ENCODE data around the gene ANO10.
A peak's percentile ranks its signal among the peaks of the same experiment; 100 is the strongest.

The ANO10 gene

GRCh38 chr3:43641306-43642114 is 19.7 kb upstream of the ANO10 start:
- no peak for TF ChIP-seq JUND (IDR thresholded peaks at IDR 0.05; ENCODE audit: low read depth)
- in situ Hi-C loops (cut with HindIII; ENCODE audit: low pct_unique_long_range_greater_than_20kb, low sequenced_read_pairs) = no loop called here
- no peak for DNase-seq (ENCODE audit: low read depth in 1 of 2, low spot score in 1 of 2)

- DNase-seq (ENCODE audit: low read depth in 1 of 2, low spot score in 1 of 2) = no peak
- TF ChIP-seq JUND (IDR thresholded peaks at IDR 0.05; ENCODE audit: low read depth) = no peak
- in situ Hi-C loops (cut with HindIII; ENCODE audit: low pct_unique_long_range_greater_than_20kb, low sequenced_read_pairs) = no loop called here
These were observed 18.9 kb upstream of the ANO10 start for GRCh38 chr3:43640681-43641080.

GRCh38 chr3:43638594-43639447 is 17.0 kb upstream of the ANO10 start:
- TF ChIP-seq JUND (IDR thresholded peaks at IDR 0.05; ENCODE audit: low read depth) = no peak
- in situ Hi-C loops (cut with HindIII; ENCODE audit: low pct_unique_long_range_greater_than_20kb, low sequenced_read_pairs) = no loop called here
- peak in 1 of 2 experiments; percentile 83 for DNase-seq (ENCODE audit: low read depth in 1 of 2, low spot score in 1 of 2)

GRCh38 chr3:43637702-43638101 is 15.9 kb upstream of the ANO10 start:
- in situ Hi-C loops (cut with HindIII; ENCODE audit: low pct_unique_long_range_greater_than_20kb, low sequenced_read_pairs) = no loop called here

GRCh38 chr3:43632986-43633385 is 11.2 kb upstream of the ANO10 start:
- no peak for DNase-seq (ENCODE audit: low read depth in 1 of 2, low spot score in 1 of 2)
- in situ Hi-C loops (cut with HindIII; ENCODE audit: low pct_unique_long_range_greater_than_20kb, low sequenced_read_pairs) = no loop called here
- no peak for TF ChIP-seq JUND (IDR thresholded peaks at IDR 0.05; ENCODE audit: low read depth)

More at GRCh38 chr3:43637702-43638101, 15.9 kb upstream of the ANO10 start:
- no peak for TF ChIP-seq JUND (IDR thresholded peaks at IDR 0.05; ENCODE audit: low read depth)
- DNase-seq (ENCODE audit: low read depth in 1 of 2, low spot score in 1 of 2) = no peak

GRCh38 chr3:43632269-43632733 is 10.5 kb upstream of the ANO10 start:
- no peak for TF ChIP-seq JUND (IDR thresholded peaks at IDR 0.05; ENCODE audit: low read depth)
- in situ Hi-C loops (cut with HindIII; ENCODE audit: low pct_unique_long_range_greater_than_20kb, low sequenced_read_pairs) = no loop called here
- DNase-seq (ENCODE audit: low read depth in 1 of 2, low spot score in 1 of 2) = peak in 1 of 2 experiments; percentile 35

- DNase-seq (ENCODE audit: low read depth in 1 of 2, low spot score in 1 of 2) = no peak
- in situ Hi-C loops (cut with HindIII; ENCODE audit: low pct_unique_long_range_greater_than_20kb, low sequenced_read_pairs) = no loop called here
- TF ChIP-seq JUND (IDR thresholded peaks at IDR 0.05; ENCODE audit: low read depth) = no peak
These were observed 7.9 kb upstream of the ANO10 start for GRCh38 chr3:43629741-43630140.

GRCh38 chr3:43629257-43629656 is 7.4 kb upstream of the ANO10 start:
- DNase-seq (ENCODE audit: low read depth in 1 of 2, low spot score in 1 of 2) = no peak
- in situ Hi-C loops (cut with HindIII; ENCODE audit: low pct_unique_long_range_greater_than_20kb, low sequenced_read_pairs) = no loop called here
- TF ChIP-seq JUND (IDR thresholded peaks at IDR 0.05; ENCODE audit: low read depth) = no peak

- in situ Hi-C loops (cut with HindIII; ENCODE audit: low pct_unique_long_range_greater_than_20kb, low sequenced_read_pairs) = no loop called here
- DNase-seq (ENCODE audit: low read depth in 1 of 2, low spot score in 1 of 2) = no peak
- no peak for TF ChIP-seq JUND (IDR thresholded peaks at IDR 0.05; ENCODE audit: low read depth)
These were observed 5.5 kb upstream of the ANO10 start for GRCh38 chr3:43627360-43627759.

- in situ Hi-C loops (cut with HindIII; ENCODE audit: low pct_unique_long_range_greater_than_20kb, low sequenced_read_pairs) = no loop called here
- no peak for TF ChIP-seq JUND (IDR thresholded peaks at IDR 0.05; ENCODE audit: low read depth)
These were observed 3.0 kb upstream of the ANO10 start for GRCh38 chr3:43624619-43625305.

GRCh38 chr3:43620831-43621655 is 768 bp downstream of the ANO10 start:
- DNase-seq (ENCODE audit: low read depth in 1 of 2, low spot score in 1 of 2) = peak in 1 of 2 experiments; percentile 56
- in situ Hi-C loops (cut with HindIII; ENCODE audit: low pct_unique_long_range_greater_than_20kb, low sequenced_read_pairs) = no loop called here

More at GRCh38 chr3:43624619-43625305, 3.0 kb upstream of the ANO10 start:
- DNase-seq (ENCODE audit: low read depth in 1 of 2, low spot score in 1 of 2) = peak; percentile 25 to 81

GRCh38 chr3:43619588-43619987 is 2.2 kb downstream of the ANO10 start:
- no peak for DNase-seq (ENCODE audit: low read depth in 1 of 2, low spot score in 1 of 2)
- no peak for TF ChIP-seq JUND (IDR thresholded peaks at IDR 0.05; ENCODE audit: low read depth)
- in situ Hi-C loops (cut with HindIII; ENCODE audit: low pct_unique_long_range_greater_than_20kb, low sequenced_read_pairs) = no loop called here

More at GRCh38 chr3:43620831-43621655, 768 bp downstream of the ANO10 start:
- TF ChIP-seq JUND (IDR thresholded peaks at IDR 0.05; ENCODE audit: low read depth) = no peak

Measured in T47D (cell line).